ENCODE results near the gene ADARB2. TPM values are rescaled to one million over a fixed set of nuclear protein-coding genes. Genes with fewer than 3 reads are reported as not detected.

Gene ADARB2
- total RNA-seq, 4 donors from 2014 or later: 0.80 to 4.9 (median 2.3) TPM

GRCh38 chr10:1581189-1581588, 156.1 kb downstream of the ADARB2 start:
- Histone ChIP-seq H3K4me1 (no peaks in the 10 kb centered on the region), H3K36me3 (no peaks in the 10 kb centered on the region), H3K27me3 (no peaks in the 10 kb centered on the region), H3K27ac (no peak overlapping the region), H3K4me3 (no peak overlapping the region), H3K9me3 (no peaks in the 10 kb centered on the region)
- in situ Hi-C loops (cut with MboI; ENCODE audit: low pct_ligation_motif_present in 1 of 4, low pct_unique_long_range_greater_than_20kb in 1 of 4, low sequenced_read_pairs in 3 of 4) (no loop called here), intact Hi-C loops (cut with DNase I; ENCODE audit: low total_unique reads) (no loop called here)
- DNase-seq: no peak
- TF ChIP-seq EP300 (IDR thresholded peaks at IDR 0.05; ENCODE audit: low read depth) (no peak), CTCF (IDR thresholded peaks at IDR 0.05) (no peak)
- 66% methylated on average over 11 of the region's 11 CpGs; no CpG with 5 or more reads in 1 of the 2 donors for WGBS, 2 donors (ENCODE audit: low coverage in 1 of 2)

- Histone ChIP-seq H3K4me1 (no peaks in the 10 kb centered on the region), H3K27me3 (no peaks in the 10 kb centered on the region), H3K4me3 (no peak overlapping the region), H3K36me3 (no peaks in the 10 kb centered on the region), H3K9me3 (no peaks in the 10 kb centered on the region), H3K27ac (no peak overlapping the region)
- in situ Hi-C loops (cut with MboI; ENCODE audit: low pct_ligation_motif_present in 1 of 4, low pct_unique_long_range_greater_than_20kb in 1 of 4, low sequenced_read_pairs in 3 of 4): no loop called here
- intact Hi-C loops (cut with DNase I; ENCODE audit: low total_unique reads): no loop called here
- 62 to 63% methylated on average over 7 to 9 of the region's 9 CpGs for WGBS, 2 donors (ENCODE audit: low coverage in 1 of 2)
- DNase-seq: no peak
- TF ChIP-seq POLR2A (IDR thresholded peaks at IDR 0.05): no peak
Measured at GRCh38 chr10:1579671-1580070, 157.7 kb downstream of the ADARB2 start.

- Histone ChIP-seq H3K36me3 (no peaks in the 10 kb centered on the region), H3K9me3 (no peaks in the 10 kb centered on the region), H3K4me3 (no peak overlapping the region), H3K27ac (no peak overlapping the region), H3K27me3 (no peaks in the 10 kb centered on the region), H3K4me1 (no peaks in the 10 kb centered on the region)
- intact Hi-C loops (cut with DNase I; ENCODE audit: low total_unique reads): no loop called here
- in situ Hi-C loops (cut with MboI; ENCODE audit: low pct_ligation_motif_present in 1 of 4, low pct_unique_long_range_greater_than_20kb in 1 of 4, low sequenced_read_pairs in 3 of 4): no loop called here
- 65 to 70% methylated on average over 5 to 7 of the region's 7 CpGs for WGBS, 2 donors (ENCODE audit: low coverage in 1 of 2)
- no peak for TF ChIP-seq CTCF (IDR thresholded peaks at IDR 0.05)
- no peak for TF ChIP-seq POLR2A (IDR thresholded peaks at IDR 0.05)
- TF ChIP-seq POLR2AphosphoS5 (IDR thresholded peaks at IDR 0.05): no peak
- no peak for DNase-seq
Measured at GRCh38 chr10:1579141-1579491, 158.2 kb downstream of the ADARB2 start.

- intact Hi-C loops (cut with DNase I; ENCODE audit: low total_unique reads) (no loop called here), in situ Hi-C loops (cut with MboI; ENCODE audit: low pct_ligation_motif_present in 1 of 4, low pct_unique_long_range_greater_than_20kb in 1 of 4, low sequenced_read_pairs in 3 of 4) (no loop called here)
- WGBS, 2 donors (ENCODE audit: low coverage in 1 of 2): 40 to 82% methylated on average over 1 to 19 of the region's 19 CpGs
Measured at GRCh38 chr10:1578392-1579140, 158.8 kb downstream of the ADARB2 start.

More at GRCh38 chr10:1578392-1579140, 158.8 kb downstream of the ADARB2 start:
- Histone ChIP-seq H3K4me1 (no peaks in the 10 kb centered on the region), H3K9me3 (no peaks in the 10 kb centered on the region), H3K27ac (no peak overlapping the region), H3K36me3 (no peaks in the 10 kb centered on the region), H3K27me3 (no peaks in the 10 kb centered on the region), H3K4me3 (no peak overlapping the region)
- TF ChIP-seq POLR2AphosphoS5 (IDR thresholded peaks at IDR 0.05) (no peak), CTCF (IDR thresholded peaks at IDR 0.05) (no peak), POLR2A (IDR thresholded peaks at IDR 0.05) (no peak), EP300 (IDR thresholded peaks at IDR 0.05; ENCODE audit: low read depth) (no peak)
- no peak for DNase-seq
